GM21515 (cell line): ENCODE results near the gene ABHD15.

Experiments used
- ATAC-seq: cut with Tn5 transposase; IDR thresholded peaks from one replicate; pipeline ENCODE4 v1.9.1; 2021; ENCODE audit not compliant: unreplicated experiment

ABHD15 gene

DNA sequence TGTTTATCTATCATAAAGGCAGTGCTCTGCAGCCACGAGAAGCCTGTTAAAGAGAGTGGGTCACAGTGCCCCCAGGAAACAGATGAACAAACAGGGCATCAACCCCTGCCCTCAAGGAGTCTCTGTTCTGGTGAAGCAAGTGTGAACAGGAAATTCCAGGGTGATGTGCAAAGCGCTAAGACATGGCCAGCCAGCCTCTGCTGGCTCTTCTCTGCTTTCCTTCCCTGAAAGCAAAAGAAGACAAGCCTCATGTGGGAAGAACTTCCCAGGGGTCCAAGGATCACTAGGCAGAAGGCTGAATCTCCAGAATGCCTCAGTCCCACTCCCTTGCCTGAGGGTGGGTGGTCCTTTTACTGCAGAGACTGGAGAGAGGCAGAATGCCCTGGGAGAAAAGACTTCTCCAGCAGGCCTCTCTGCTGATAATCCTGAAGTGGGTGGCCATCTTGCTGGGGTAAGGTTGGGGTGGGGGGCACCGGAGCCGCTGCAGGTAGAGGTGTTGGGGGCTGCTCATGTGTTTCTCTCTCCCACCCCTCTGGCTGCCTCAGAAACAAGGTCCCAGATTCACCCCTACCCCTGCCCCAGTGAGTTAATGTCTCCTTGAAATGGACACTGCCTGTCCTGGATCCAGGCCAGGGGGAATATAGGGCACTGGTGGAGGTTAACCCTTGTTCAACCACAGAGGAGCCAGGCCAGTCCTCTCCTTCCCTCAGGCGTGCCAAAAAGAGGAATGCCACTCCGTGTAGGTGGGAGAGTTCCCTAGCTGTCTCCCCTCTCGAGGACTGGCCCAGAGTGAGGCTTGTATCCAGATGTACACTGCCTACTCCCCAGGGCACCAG is 28.5 kb upstream of the ABHD15 start:
- ATAC-seq, result no peak

DNA sequence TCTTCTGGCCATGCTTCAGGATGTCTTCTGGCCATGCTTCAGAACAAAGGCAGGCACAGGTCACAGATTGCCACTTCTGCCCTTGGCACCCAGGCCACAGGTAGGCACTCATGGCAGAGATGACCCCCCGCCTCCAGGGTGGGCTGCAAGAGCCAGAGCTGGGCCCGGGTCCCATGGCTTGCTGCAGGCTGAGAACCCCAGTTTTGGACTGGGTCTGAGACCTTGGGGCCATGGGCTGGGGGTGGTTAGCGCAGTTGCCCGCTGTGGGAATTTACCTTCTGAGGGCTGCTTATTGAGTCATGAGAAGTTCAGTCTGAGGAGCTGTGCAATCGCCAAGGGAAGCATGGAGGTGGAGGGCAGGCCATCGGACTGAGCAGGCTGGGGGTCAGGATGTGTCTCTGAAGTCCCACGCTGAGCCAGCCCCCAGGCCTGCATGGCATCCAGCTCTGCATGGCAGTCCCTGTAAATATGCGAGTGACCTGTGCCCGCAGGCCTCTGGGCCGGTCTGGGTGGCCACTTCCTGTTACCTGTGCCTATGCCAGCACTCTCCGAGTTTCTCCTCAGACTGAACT is 27.8 kb upstream of the ABHD15 start:
- no peak for ATAC-seq

DNA sequence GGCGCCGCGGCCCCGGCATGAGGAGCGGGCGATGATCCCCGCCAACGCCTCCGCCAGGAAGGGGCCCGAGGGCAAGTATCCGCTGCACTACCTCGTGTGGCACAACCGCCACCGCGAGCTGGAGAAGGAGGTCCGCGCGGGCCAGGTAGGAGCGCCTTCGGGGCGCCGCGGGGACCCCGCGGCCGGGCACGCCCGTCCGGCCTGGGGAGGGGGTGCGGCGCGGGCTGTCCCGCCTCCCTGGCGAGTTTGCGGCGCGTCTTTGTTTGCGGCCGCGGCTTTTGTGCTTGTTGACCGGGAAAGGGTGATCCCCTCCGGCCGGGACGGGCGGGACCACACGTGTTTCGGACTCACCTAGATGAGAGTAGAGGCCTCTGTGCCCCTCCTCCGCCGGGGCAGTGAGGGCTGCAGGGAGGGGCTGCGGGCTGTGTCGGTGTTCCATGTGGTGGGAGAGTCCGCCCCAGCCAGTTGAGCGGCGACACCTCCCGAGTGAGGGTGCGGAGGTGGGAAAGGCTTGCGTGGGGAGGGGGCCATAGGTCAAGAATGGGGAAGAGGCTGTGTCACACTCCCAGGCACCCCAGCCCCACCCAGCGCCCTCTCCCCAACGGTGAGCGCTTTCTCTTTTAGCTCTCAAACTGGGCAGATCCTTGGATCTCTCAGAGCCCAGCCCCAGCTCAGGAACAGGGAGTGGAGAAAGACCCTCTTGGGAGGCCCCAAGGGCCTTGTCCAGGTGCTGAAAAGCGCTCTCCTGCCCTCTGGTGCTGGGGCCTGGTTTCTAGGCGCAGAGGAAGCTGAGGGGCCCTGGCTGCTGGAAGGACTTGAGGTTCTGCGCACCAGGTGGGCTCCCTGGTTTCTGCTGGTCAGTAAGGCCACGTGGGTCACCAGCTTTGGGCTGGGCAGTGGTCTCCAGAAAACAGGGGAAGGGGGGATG is 27.0 kb upstream of the ABHD15 start:
- ATAC-seq, result no peak

- ATAC-seq, result no peak
Measured at GRCh38 chr17:29592850-29593551, 26.2 kb upstream of the ABHD15 start, which contains the start of gene ANKRD13B. Gene ANKRD13B (plus strand): TSS chr17:29593132. CDS start chr17:29593622, 490 bp downstream.

GRCh38 chr17:29591737-29592608 is 25.1 kb upstream of the ABHD15 start:
- ATAC-seq, result no peak

- no peak for ATAC-seq
Measured at GRCh38 chr17:29591146-29591736, 24.4 kb upstream of the ABHD15 start.

DNA sequence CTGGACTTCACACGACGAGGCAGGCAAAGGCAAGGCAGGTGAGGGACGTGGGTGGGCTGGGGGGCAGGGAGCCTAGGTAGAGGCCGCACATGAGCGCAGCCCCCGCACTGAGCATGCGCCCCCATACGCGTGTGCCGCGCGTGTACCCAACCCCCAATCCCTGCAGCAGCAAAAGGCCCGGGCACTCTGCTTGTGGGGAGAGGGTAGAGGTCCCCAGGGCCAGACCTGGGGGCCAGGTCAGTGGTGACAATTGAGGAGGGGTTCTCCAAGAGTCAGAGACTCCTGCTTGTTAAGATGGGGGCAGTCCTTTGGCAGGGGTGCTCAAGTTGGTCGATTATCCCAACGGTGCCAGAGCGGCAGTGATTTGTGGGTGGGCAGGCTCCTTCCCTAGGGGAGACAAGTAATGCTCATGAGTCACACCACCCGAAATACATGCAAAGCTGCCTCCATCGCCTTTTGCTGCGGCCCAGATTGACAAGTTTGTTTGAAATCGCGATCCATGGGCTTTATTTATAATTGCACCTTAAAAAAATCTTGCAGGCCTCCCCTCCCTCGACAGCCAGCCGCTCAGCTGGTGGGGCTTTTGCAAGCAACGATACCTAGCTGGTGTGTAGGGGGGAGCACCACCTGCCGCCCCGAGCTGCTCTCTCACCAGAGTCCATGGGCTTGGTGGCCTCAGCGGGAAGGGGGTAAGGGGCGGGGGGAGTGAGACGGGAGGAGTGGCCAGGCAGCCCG is 23.7 kb upstream of the ABHD15 start:
- ATAC-seq, result no peak

GRCh38 chr17:29589524-29590410 is 22.9 kb upstream of the ABHD15 start, which contains the start of gene GIT1:
Gene GIT1 (minus strand): TSS chr17:29589648. CDS start chr17:29589378, 270 bp downstream.
- peak; percentile 47 for ATAC-seq

DNA sequence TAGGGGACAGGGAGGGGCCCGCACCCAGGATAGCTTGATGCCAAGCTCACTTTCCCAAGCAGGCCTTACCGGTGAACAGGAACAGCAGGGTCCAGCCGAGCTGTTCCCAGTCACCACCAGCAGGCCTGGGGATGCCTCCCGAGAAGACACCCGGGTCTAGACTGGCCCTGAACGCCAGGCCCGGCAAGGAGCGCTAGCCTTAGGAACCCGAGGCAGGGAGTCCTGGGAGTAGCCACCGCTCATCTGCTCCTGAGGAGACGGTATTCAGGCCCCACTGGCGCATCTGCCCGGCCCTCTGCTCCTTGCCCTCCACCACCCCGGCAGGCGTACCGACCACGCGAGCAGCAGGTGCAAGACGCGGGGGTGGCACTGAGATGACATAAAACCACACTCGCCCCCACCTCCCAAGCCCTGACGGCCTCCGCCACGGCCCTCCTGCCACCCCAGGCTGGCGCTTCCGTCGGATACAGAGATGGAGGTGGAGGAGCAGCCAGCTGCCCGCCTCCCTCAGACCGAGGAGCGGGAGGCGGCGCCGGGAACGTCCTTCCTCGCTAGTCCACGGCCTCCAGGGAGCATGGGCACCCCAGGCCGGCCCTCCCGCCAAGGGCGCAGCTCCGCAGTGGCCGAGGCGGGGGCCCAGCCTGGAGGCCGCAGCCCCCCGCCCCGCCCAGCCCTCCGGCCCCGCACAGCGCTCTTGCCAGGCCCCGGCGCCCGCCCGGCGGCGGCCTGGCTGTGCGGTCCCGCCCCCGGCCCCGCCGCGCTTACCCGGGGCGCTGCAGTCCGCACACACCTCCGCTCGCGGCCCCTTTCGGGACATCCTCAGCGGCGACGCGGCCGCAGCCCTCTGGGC is 21.9 kb upstream of the ABHD15 start:
- peak; percentile 2 for ATAC-seq

DNA sequence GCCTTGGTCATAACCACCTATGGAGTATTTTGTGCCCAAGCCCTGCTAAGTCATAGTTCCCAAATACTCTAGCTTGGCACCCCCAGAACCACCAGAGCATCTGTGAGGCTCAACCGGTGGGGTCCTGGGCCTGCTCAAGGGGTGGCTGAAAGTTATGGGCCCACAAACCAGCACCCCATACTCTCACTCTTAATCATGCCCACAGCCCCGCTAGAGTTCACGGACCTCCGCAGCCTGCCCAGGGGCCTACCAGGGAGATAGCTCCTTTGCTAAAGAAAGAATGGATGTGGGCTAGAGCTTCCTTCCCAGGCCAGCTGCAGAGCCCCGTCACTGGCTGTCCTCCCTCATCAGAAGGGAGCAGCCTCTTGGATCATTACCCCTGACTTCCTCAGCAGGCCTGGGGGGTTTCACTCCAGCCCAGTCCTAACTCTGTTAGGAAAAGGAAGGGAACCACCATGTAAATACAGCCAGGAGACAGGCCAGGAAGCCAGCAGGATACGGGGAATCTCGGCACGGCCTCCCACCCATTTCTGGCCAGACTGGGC is 21.3 kb upstream of the ABHD15 start:
- no peak for ATAC-seq

GRCh38 chr17:29587591-29587990 is 20.8 kb upstream of the ABHD15 start:
- ATAC-seq, result no peak

DNA sequence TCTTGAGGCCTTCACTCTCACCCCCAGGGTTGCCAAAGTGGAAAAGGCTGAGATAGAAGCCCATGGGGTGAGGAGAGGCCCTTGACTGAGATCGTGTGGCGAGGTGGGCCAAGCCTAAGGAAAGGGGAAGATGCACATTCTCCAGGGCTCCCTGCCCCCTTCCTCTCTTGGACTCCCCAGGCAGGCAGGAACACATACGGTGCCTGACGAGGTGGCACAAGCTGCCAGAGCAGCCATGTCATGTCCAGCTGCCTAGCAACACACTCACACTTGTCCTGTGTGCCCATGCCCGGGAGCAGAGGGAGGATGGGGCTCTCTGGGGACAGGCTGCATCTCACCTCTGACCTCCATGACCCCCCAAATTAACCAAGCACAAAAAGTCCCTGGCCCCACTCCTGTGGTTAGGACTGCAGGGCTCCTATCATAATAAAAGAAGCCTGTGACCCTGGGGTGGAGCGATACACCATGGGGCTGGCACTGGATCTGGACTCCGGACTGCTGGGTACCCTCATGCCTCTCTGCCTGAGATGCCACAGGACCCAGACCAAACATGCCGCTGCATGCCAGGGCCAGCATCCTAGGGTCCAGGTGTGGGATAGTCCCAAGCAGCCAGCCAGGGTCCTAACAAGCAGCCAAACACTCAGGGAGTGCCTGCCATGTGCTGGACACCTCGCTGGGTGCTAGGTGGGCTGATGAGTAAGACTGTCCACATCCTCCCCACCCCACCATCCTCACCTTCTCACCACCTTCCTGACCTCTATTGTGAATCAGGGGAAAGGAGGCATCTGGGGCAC is 20.0 kb upstream of the ABHD15 start:
- no peak for ATAC-seq

DNA sequence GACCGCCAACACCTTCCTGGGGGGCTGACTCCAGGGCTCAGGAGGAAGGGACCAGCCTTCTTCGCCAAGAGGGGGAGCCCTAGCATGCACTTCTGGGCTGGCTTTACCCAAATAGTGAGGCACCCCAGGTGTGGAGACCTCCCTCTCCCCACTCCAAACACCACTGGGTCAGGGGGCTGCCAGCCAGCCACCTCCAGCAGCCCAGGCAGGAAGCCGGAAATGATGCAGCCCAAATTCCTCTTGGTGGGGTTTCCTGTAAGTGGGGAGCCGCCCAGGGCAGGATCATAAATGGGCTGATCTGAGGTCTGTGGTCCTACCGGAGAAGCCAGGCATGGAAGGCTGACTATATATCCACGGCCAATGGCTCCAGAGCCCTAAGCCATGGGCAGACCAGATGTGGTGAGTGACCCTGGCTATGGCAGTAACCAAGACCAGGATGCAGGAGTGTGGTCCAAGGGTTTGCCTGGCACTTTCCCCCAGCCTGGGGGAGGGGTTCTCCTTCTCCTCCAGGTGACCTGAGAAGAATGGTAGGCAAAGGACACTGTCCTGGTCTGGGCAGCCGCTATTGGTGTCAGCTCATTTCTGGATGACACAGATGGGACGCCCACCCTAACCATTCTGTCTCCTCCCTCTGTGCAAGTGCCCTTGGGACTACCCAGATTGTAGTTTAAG is 18.4 kb upstream of the ABHD15 start:
- no peak for ATAC-seq

- no peak for ATAC-seq
Measured at GRCh38 chr17:29584452-29585079, 17.7 kb upstream of the ABHD15 start.
